ENCODE data around the gene KCNJ11. TPM values are rescaled to one million over a fixed set of nuclear protein-coding genes. Genes with fewer than 3 reads are reported as not detected.
"Not testable (repeated sequence)": the region's sequence is repeated elsewhere in the genome, so short reads cannot be mapped to it uniquely, and the experiment has no call there.

KCNJ11 gene
- total and polyA plus RNA-seq, 4 experiments from 2014 or later = 0.24 TPM; not detected in 3

GRCh38 chr11:17428261-17428660 is 39.8 kb upstream of the KCNJ11 start:
- intact Hi-C loops (cut with micrococcal nuclease) = no loop called here
- no peaks in the 10 kb centered on the region for H3K4me1 Mint-ChIP-seq
- H3K36me3 Mint-ChIP-seq = no peaks in the 10 kb centered on the region
- no peaks in the 10 kb centered on the region for H3K36me3 ChIP-seq (ENCODE audit: insufficient read depth, low read length)
- H3K27ac ChIP-seq (ENCODE audit: low read depth, low read length) = no peak overlapping the region
- H3K27me3 Mint-ChIP-seq = peaks cover 1 to 8% of the 10 kb centered on the region in 2 donors
- ChIA-PET POLR2A (ENCODE audit: partially characterized antibody) (no interaction called here), CTCF (ENCODE audit: partially characterized antibody) (no interaction called here)
- no peak overlapping the region for H3K4me3 Mint-ChIP-seq
- H3K4me3 ChIP-seq (ENCODE audit: low read length in 2 of 2) = no peak overlapping the region
- no peak overlapping the region for H3K27ac Mint-ChIP-seq
- no peaks in the 10 kb centered on the region for H3K27me3 ChIP-seq (ENCODE audit: insufficient read depth, low read length)
- H3K9me3 ChIP-seq (ENCODE audit: control insufficient read depth in 1 of 2, low read length in 2 of 2) = no peaks in the 10 kb centered on the region
- peaks cover 0 to 3% (median 0%) of the 10 kb centered on the region in 8 donors for H3K9me3 Mint-ChIP-seq
- no peak for DNase-seq
- no peaks in the 10 kb centered on the region for H3K4me1 ChIP-seq (ENCODE audit: insufficient read depth, low read length)

GRCh38 chr11:17426233-17426632 is 37.8 kb upstream of the KCNJ11 start:
- H3K9me3 ChIP-seq (ENCODE audit: control insufficient read depth in 1 of 2, low read length in 2 of 2); H3K27me3 ChIP-seq (ENCODE audit: insufficient read depth, low read length); H3K9me3 Mint-ChIP-seq; H3K4me1 ChIP-seq (ENCODE audit: insufficient read depth, low read length); H3K4me3 ChIP-seq (ENCODE audit: low read length in 2 of 2); intact Hi-C loops (cut with micrococcal nuclease); DNase-seq; H3K27ac ChIP-seq (ENCODE audit: low read depth, low read length); H3K36me3 ChIP-seq (ENCODE audit: insufficient read depth, low read length); H3K4me3 Mint-ChIP-seq; H3K4me1 Mint-ChIP-seq; H3K27ac Mint-ChIP-seq; H3K36me3 Mint-ChIP-seq; CTCF ChIA-PET (ENCODE audit: partially characterized antibody); POLR2A ChIA-PET (ENCODE audit: partially characterized antibody): not testable (repeated sequence)
- H3K27me3 Mint-ChIP-seq = peaks cover 5 to 19% of the 10 kb centered on the region in 2 donors

- H3K27me3 Mint-ChIP-seq = peaks cover 14 to 19% of the 10 kb centered on the region in 2 donors
- no peaks in the 10 kb centered on the region for H3K9me3 ChIP-seq (ENCODE audit: control insufficient read depth in 1 of 2, low read length in 2 of 2)
- CTCF ChIA-PET (ENCODE audit: partially characterized antibody) = no interaction called here
- no peak overlapping the region for H3K4me3 Mint-ChIP-seq
- no peak overlapping the region for H3K4me3 ChIP-seq (ENCODE audit: low read length in 2 of 2)
- no peaks in the 10 kb centered on the region for H3K4me1 Mint-ChIP-seq
- no peaks in the 10 kb centered on the region for H3K4me1 ChIP-seq (ENCODE audit: insufficient read depth, low read length)
- no peak overlapping the region for H3K27ac ChIP-seq (ENCODE audit: low read depth, low read length)
- no peak for DNase-seq
- H3K9me3 Mint-ChIP-seq = peaks cover 0 to 3% (median 0%) of the 10 kb centered on the region in 8 donors
- H3K36me3 ChIP-seq (ENCODE audit: insufficient read depth, low read length) = no peaks in the 10 kb centered on the region
- H3K27me3 ChIP-seq (ENCODE audit: insufficient read depth, low read length) = no peaks in the 10 kb centered on the region
- H3K36me3 Mint-ChIP-seq = no peaks in the 10 kb centered on the region
- POLR2A ChIA-PET (ENCODE audit: partially characterized antibody) = no interaction called here
- H3K27ac Mint-ChIP-seq = peak overlapping the region in 1 of 7 donors; percentile 9
- intact Hi-C loops (cut with micrococcal nuclease) = no loop called here
These were observed 35.3 kb upstream of the KCNJ11 start for GRCh38 chr11:17423533-17424310.

GRCh38 chr11:17421781-17422180 is 33.3 kb upstream of the KCNJ11 start:
- no peak overlapping the region for H3K4me3 ChIP-seq (ENCODE audit: low read length in 2 of 2)
- no peak overlapping the region for H3K4me3 Mint-ChIP-seq
- H3K4me1 Mint-ChIP-seq = no peaks in the 10 kb centered on the region
- no peaks in the 10 kb centered on the region for H3K9me3 ChIP-seq (ENCODE audit: control insufficient read depth in 1 of 2, low read length in 2 of 2)
- CTCF ChIA-PET (ENCODE audit: partially characterized antibody) = interaction anchor here (1.6 kb wide), 1 partner anchor 37 kb away, joined by 6 read pairs; no protein-coding TSS in a partner anchor
- POLR2A ChIA-PET (ENCODE audit: partially characterized antibody) = no interaction called here
- peaks cover 0 to 3% (median 0%) of the 10 kb centered on the region in 8 donors for H3K9me3 Mint-ChIP-seq
- no peak overlapping the region for H3K27ac ChIP-seq (ENCODE audit: low read depth, low read length)
- no peaks in the 10 kb centered on the region for H3K36me3 ChIP-seq (ENCODE audit: insufficient read depth, low read length)
- no peak for DNase-seq
- no peaks in the 10 kb centered on the region for H3K27me3 ChIP-seq (ENCODE audit: insufficient read depth, low read length)
- intact Hi-C loops (cut with micrococcal nuclease) = no loop called here
- H3K36me3 Mint-ChIP-seq = no peaks in the 10 kb centered on the region
- no peaks in the 10 kb centered on the region for H3K4me1 ChIP-seq (ENCODE audit: insufficient read depth, low read length)
- H3K27me3 Mint-ChIP-seq = peaks cover 20 to 35% of the 10 kb centered on the region in 2 donors
- no peak overlapping the region for H3K27ac Mint-ChIP-seq

- CTCF ChIA-PET (ENCODE audit: partially characterized antibody) = interaction anchor here (1.0 kb wide), 2 partner anchors 34 to 37 kb away, joined by 3 to 4 read pairs; no protein-coding TSS in a partner anchor
- POLR2A ChIA-PET (ENCODE audit: partially characterized antibody) = no interaction called here
- no peaks in the 10 kb centered on the region for H3K4me1 ChIP-seq (ENCODE audit: insufficient read depth, low read length)
- Mint-ChIP-seq H3K9me3 (peaks cover 0 to 3% (median 0%) of the 10 kb centered on the region in 8 donors), H3K4me1 (peaks cover 0 to 1% (median 0%) of the 10 kb centered on the region in 4 donors), H3K36me3 (no peaks in the 10 kb centered on the region), H3K27ac (no peak overlapping the region), H3K4me3 (no peak overlapping the region), H3K27me3 (peaks cover 24 to 37% of the 10 kb centered on the region in 2 donors)
- H3K27ac ChIP-seq (ENCODE audit: low read depth, low read length) = no peak overlapping the region
- H3K36me3 ChIP-seq (ENCODE audit: insufficient read depth, low read length) = no peaks in the 10 kb centered on the region
- intact Hi-C loops (cut with micrococcal nuclease) = no loop called here
- H3K4me3 ChIP-seq (ENCODE audit: low read length in 2 of 2) = no peak overlapping the region
- H3K27me3 ChIP-seq (ENCODE audit: insufficient read depth, low read length) = peaks cover 9% of the 10 kb centered on the region
- no peaks in the 10 kb centered on the region for H3K9me3 ChIP-seq (ENCODE audit: control insufficient read depth in 1 of 2, low read length in 2 of 2)
- no peak for DNase-seq
These were observed 30.1 kb upstream of the KCNJ11 start for GRCh38 chr11:17418444-17419081.

GRCh38 chr11:17416492-17416891 is 28.0 kb upstream of the KCNJ11 start:
- ChIA-PET POLR2A (ENCODE audit: partially characterized antibody) (no interaction called here), CTCF (ENCODE audit: partially characterized antibody) (no interaction called here)
- peaks cover 9% of the 10 kb centered on the region for H3K27me3 ChIP-seq (ENCODE audit: insufficient read depth, low read length)
- Mint-ChIP-seq H3K4me3 (no peak overlapping the region), H3K27ac (no peak overlapping the region), H3K9me3 (no peaks in the 10 kb centered on the region), H3K27me3 (peaks cover 20 to 29% of the 10 kb centered on the region in 2 donors), H3K36me3 (no peaks in the 10 kb centered on the region), H3K4me1 (peaks cover 0 to 1% (median 0%) of the 10 kb centered on the region in 4 donors)
- DNase-seq = no peak
- no peaks in the 10 kb centered on the region for H3K36me3 ChIP-seq (ENCODE audit: insufficient read depth, low read length)
- H3K4me1 ChIP-seq (ENCODE audit: insufficient read depth, low read length) = no peaks in the 10 kb centered on the region
- no peak overlapping the region for H3K4me3 ChIP-seq (ENCODE audit: low read length in 2 of 2)
- H3K9me3 ChIP-seq (ENCODE audit: control insufficient read depth in 1 of 2, low read length in 2 of 2) = no peaks in the 10 kb centered on the region
- intact Hi-C loops (cut with micrococcal nuclease) = no loop called here
- H3K27ac ChIP-seq (ENCODE audit: low read depth, low read length) = no peak overlapping the region

GRCh38 chr11:17415523-17416104 is 27.2 kb upstream of the KCNJ11 start:
- Histone ChIP-seq H3K9me3 (ENCODE audit: control insufficient read depth in 1 of 2, low read length in 2 of 2) (no peaks in the 10 kb centered on the region), H3K27me3 (ENCODE audit: insufficient read depth, low read length) (peaks cover 9% of the 10 kb centered on the region), H3K4me1 (ENCODE audit: insufficient read depth, low read length) (no peaks in the 10 kb centered on the region), H3K4me3 (ENCODE audit: low read length in 2 of 2) (no peak overlapping the region), H3K36me3 (ENCODE audit: insufficient read depth, low read length) (no peaks in the 10 kb centered on the region), H3K27ac (ENCODE audit: low read depth, low read length) (no peak overlapping the region)
- Mint-ChIP-seq H3K4me3 (no peak overlapping the region), H3K27ac (no peak overlapping the region), H3K27me3 (peaks cover 20 to 30% of the 10 kb centered on the region in 2 donors), H3K9me3 (no peaks in the 10 kb centered on the region), H3K4me1 (peaks cover 0 to 1% (median 0%) of the 10 kb centered on the region in 4 donors), H3K36me3 (no peaks in the 10 kb centered on the region)
- ChIA-PET CTCF (ENCODE audit: partially characterized antibody) (no interaction called here), POLR2A (ENCODE audit: partially characterized antibody) (no interaction called here)
- DNase-seq = no peak
- intact Hi-C loops (cut with micrococcal nuclease) = no loop called here
